Left forelimb (tissue), 1 donor: Measurements from ENCODE around the gene SERPINA1.

Experiments used
- DNase-seq: peaks from one replicate; pipeline ENCODE4 v3.0.0-alpha.2; 2018; ENCODE audit warnings: low spot score

Gene SERPINA1

DNA sequence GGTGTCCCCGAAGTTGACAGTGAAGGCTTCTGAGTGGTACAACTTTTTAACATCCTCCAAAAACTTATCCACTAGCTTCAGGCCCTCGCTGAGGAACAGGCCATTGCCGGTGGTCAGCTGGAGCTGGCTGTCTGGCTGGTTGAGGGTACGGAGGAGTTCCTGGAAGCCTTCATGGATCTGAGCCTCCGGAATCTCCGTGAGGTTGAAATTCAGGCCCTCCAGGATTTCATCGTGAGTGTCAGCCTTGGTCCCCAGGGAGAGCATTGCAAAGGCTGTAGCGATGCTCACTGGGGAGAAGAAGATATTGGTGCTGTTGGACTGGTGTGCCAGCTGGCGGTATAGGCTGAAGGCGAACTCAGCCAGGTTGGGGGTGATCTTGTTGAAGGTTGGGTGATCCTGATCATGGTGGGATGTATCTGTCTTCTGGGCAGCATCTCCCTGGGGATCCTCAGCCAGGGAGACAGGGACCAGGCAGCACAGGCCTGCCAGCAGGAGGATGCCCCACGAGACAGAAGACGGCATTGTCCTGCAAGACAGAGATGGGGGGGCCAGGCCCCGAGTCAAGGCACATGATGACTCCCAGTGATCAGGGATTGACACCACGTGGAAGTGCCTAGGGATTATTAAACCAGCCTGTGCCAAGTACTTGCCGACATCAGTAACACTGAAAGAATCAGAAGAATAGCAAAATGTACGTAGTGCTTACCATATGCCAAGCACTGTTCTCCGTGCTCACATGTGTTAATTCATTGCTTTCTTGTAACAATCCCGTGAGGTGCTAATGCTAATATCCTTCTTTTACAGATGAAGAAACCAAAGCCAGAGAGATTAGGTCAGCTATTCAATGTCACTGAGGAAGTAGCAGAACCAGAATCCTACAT, 5.4 kb downstream of the SERPINA1 start:
- DNase-seq = no peak

DNA sequence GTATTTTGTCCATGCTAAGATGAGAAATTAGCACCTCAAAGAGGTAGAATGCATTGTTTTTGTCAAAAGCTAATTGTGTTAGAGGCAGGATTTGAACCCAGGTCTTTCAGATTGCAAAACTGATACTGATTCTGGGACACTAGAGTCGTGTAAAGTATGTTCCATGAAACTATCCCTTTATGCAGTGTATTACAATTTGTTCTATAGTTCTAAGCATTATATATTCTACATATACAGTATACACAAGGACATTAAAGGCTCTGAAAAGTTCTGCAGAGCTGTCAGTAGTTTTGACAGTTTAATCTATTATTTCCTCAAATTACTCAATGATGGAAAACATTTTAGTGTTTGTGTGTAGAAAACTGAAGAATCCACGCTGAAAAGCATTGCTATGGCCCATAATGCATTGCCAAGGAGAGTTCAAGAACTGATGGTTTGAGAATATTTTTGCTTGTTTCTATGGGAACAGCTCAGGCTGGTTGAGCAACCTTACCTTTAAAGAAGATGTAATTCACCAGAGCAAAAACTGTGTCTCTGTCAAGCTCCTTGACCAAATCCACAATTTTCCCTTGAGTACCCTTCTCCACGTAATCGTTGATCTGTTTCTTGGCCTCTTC, 6.2 kb downstream of the SERPINA1 start:
- DNase-seq = no peak

DNA sequence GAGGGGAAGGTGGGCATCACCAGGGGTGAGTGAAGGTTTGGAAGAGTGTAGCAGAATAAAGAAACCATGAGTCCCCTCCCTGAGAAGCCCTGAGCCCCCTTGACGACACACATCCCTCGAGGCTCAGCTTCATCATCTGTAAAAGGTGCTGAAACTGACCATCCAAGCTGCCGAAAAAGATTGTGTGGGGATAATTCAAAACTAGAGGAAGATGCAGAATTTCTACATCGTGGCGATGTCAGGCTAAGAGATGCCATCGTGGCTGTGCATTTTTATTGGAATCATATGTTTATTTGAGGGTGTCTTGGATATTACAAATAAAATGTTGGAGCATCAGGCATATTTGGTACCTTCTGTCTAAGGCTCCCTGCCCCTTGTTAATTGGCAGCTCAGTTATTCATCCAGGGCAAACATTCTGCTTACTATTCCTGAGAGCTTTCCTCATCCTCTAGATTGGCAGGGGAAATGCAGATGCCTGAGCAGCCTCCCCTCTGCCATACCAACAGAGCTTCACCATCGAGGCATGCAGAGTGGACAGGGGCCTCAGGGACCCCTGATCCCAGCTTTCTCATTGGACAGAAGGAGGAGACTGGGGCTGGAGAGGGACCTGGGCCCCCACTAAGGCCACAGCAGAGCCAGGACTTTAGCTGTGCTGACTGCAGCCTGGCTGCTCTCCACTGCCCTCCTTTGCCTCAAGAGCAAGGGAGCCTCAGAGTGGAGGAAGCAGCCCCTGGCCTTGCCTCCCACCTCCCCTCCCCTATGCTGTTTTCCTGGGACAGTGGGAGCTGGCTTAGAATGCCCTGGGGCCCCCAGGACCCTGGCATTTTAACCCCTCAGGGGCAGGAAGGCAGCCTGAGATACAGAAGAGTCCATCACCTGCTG, 7.0 kb downstream of the SERPINA1 start:
- DNase-seq = no peak

DNA sequence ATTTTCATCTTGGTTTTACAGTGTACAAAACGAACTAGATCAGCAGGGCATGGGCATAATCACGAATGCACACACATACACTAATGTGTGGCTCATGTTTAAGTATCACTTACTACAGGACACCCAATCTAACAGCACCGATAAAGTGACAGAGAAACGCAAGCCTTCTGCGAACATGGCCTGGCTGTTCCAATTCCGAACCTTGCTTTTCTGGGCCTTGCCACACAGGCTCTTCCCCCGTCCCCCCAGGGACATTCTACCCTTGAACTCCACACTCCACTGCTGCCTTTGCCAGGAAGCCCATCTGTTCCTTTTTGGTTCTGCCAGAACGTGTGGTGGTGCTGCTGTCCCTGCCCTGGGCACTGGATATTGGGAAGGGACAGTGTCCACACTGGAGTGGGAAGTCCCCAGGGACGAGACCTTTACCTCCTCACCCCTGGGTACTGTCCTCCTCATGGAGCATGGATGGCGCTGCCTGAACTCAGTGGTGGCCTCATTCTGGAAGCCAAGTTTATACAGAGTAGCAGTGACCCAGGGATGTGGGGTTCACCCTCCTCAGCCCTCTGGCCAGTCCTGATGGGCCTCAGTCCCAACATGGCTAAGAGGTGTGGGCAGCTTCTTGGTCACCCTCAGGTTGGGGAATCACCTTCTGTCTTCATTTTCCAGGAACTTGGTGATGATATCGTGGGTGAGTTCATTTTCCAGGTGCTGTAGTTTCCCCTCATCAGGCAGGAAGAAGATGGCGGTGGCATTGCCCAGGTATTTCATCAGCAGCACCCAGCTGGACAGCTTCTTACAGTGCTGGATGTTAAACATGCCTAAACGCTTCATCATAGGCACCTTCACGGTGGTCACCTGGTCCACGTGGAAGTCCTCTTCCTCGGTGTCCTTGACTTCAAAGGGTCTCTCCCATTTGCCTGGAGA, 7.9 kb downstream of the SERPINA1 start:
- no peak for DNase-seq

DNA sequence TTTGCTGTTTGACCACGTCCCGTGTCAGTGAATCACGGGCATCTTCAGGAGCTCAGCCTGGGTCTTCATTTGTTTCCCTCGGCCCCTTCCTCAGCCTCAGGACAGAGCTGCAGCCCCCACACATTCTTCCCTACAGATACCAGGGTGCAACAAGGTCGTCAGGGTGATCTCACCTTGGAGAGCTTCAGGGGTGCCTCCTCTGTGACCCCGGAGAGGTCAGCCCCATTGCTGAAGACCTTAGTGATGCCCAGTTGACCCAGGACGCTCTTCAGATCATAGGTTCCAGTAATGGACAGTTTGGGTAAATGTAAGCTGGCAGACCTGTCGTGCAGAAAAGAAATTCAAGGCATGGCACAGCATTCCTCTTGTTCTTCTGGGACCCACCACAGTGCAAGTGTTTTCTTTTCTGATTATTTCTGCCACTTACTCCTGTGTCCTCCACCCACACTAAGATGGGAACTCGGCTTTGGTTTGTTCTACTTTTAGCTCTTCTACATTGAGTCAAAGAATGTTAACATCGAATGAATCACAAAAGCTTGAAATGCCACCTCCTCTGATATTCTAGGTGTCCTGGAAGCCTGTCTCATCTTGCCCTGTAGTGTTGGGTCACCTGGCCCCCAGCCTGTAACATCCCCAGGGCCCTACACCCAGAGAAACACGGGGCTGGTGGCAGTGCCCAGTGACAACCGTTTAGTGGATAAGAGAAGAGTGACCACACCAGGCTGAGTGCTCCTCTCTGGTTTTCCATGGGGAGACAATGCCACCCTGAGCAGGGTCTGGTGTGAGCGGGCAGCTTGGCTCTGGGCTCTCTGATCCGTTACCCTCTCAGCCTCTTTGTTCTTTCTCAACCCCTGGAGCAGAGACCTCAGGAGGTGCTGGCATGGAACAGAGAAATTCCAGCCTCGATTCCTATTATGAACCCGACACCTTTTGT, 8.8 kb downstream of the SERPINA1 start:
- DNase-seq = no peak

- no peak for DNase-seq
Measured at GRCh38 chr14:94378527-94379290, 9.7 kb downstream of the SERPINA1 start.

- DNase-seq = no peak
Measured at GRCh38 chr14:94377866-94378470, 10.4 kb downstream of the SERPINA1 start.

DNA sequence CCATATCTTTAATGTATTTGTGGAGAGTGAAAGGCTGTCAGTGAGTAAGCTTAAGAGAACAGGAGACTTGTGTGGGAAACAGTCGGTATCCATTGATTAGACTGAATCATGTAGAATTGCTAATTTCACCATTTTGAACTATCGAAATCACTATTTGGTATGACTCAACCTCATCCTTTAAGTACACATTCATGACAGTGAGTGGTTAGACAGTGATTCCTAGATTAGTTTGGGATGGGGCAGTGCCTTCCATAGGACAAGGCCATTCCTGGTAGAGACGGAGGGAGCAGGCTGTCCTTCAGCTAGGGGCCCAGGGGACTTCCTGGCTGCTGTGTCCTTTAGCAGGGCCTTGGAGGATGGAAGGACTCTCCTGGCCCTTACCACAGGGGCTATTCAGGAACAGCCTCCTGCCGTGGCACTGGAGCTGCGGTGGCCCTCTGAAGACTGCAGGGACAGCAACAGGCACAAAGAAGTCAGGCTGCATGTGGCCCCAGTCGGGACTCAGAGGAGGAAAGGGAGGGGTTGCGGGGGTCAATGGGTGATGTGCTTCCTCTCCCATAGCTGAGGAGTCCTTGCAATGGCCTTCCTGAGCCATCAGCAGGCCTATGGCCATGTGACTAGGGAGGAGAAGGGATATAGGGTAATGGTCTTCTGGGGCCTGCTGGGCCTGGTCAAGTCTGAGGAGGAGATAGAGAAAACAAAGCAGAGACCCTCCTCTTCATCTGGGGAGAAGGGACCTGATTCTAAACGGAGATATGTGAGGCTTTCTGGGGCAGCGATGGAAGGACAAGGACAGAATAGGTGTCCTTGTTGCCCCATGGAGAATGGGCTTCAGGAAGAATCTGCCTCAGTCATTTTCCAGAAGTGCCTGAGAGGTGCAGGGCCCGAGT, 11.2 kb downstream of the SERPINA1 start:
- DNase-seq = no peak

- no peak for DNase-seq
Measured at GRCh38 chr14:94376108-94376975, 12.1 kb downstream of the SERPINA1 start.

DNA sequence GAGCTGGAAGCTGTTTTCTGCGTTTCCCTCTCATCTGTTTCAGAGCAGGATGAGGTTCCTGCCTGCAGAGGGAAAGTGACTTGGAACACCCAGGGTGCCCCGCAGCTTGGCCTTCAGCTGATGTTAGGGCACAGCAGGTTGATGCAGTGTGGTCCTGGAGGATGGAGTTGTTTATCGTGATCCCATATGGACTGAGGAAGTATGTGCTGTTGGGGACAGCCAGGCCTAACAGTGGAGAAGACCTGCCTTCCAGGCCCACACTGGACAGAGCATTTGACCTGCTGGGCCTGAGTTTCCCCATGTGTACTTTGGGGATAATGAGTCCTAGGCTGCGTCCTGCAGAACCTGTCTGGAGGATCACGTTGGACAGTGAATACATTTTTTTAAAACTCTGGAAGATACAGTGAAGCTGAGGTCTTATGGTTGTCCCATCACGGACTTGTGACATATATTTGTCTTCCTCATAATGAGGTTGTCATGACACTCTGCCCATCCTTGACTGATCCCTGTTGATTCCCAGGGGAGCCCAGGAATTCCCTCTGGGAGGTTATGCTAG, 12.8 kb downstream of the SERPINA1 start:
- no peak for DNase-seq

GRCh38 chr14:94374749-94375260, 13.6 kb downstream of the SERPINA1 start:
- no peak for DNase-seq

DNA sequence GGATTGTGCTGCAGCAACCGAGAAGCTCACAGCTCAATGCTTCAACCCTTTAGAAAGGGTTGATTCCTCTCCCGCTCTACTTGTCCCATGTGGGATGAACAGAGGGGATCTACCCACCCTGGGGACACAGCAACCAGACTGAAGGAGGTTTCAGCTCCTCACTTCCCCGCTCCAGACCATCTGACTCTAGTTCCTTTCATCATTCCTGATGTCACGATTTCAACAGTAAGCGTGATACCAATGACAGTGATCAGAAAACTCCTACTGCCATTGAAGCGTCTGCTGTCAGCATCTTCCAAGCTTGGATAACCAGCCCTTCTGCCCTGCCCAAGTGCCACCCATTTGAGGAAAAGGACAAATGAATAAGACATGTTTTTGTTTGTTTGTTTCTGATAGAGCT, 14.3 kb downstream of the SERPINA1 start:
- DNase-seq = no peak

- no peak for DNase-seq
Measured at GRCh38 chr14:94373708-94374107, 14.7 kb downstream of the SERPINA1 start.

- DNase-seq = no peak
Measured at GRCh38 chr14:94372021-94372605, 16.3 kb downstream of the SERPINA1 start.

GRCh38 chr14:94370524-94370910, 17.9 kb downstream of the SERPINA1 start:
- no peak for DNase-seq
